Astrocyte of the cerebellum (primary cell): Measurements from ENCODE around the gene USP10.

Experiments
- DNase-seq: peaks from one replicate; pipeline ENCODE4 v3.0.0-alpha.2; 2011; ENCODE audit warnings: low read depth
- H3K4me3 ChIP-seq: 2 replicates; pipeline ENCODE4 v1.5.1; 2011; ENCODE audit warnings: mild to moderate bottlenecking, low read depth, low read length, moderate library complexity
- CTCF ChIP-seq: IDR thresholded peaks from 2 replicates; pipeline ENCODE4 v1.5.1; 2012; ENCODE audit warnings: low read length, low read depth, moderate library complexity, mild to moderate bottlenecking; ENCODE audit errors: missing control alignments
- in situ Hi-C: cut with HindIII; loops from 2 replicates; pipeline ENCODE4 v1.10.0; 2017; ENCODE audit warnings: low sequenced_read_pairs

Gene USP10

GRCh38 chr16:84790301-84790700 lies 90.5 kb downstream of the USP10 start:
- in situ Hi-C loops, result no loop called here
- no peak for TF ChIP-seq CTCF
- DNase-seq, result no peak
- no peak overlapping the region for H3K4me3 ChIP-seq

GRCh38 chr16:84791088-84791487 lies 91.3 kb downstream of the USP10 start:
- in situ Hi-C loops, result no loop called here
- no peak for TF ChIP-seq CTCF
- no peak for DNase-seq
- H3K4me3 ChIP-seq, result no peak overlapping the region

- no peak for TF ChIP-seq CTCF
- DNase-seq, result no peak
- no peak overlapping the region for H3K4me3 ChIP-seq
- in situ Hi-C loops, result no loop called here
These were observed 91.7 kb downstream of the USP10 start for GRCh38 chr16:84791501-84791900.

- DNase-seq, result no peak
- no peak overlapping the region for H3K4me3 ChIP-seq
- no peak for TF ChIP-seq CTCF
- in situ Hi-C loops, result no loop called here
These were observed 94.4 kb downstream of the USP10 start for GRCh38 chr16:84794186-84794585.

- DNase-seq, result no peak
- no peak for TF ChIP-seq CTCF
- in situ Hi-C loops, result no loop called here
- H3K4me3 ChIP-seq, result no peak overlapping the region
These were observed 94.8 kb downstream of the USP10 start for GRCh38 chr16:84794626-84795025.

GRCh38 chr16:84795329-84796053 lies 95.7 kb downstream of the USP10 start:
- DNase-seq, result no peak
- TF ChIP-seq CTCF, result no peak
- H3K4me3 ChIP-seq, result no peak overlapping the region
- in situ Hi-C loops, result no loop called here
